SK-N-MC (cell line): Measurements from ENCODE around the gene TXN2.

Experiments used
- DNase-seq: peaks from one replicate; pipeline ENCODE4 v3.0.0-alpha.2; 2011; ENCODE audit warnings: low read depth, low spot score
- H3K27ac ChIP-seq: fragments of 200-600 bp; sonication (generic); 2 replicates; pipeline ENCODE4 v1.5.1; 2016; ENCODE audit warnings: mixed run types
- H3K36me3 ChIP-seq: fragments of 200-600 bp; sonication (generic); 2 replicates; pipeline ENCODE4 v1.6.1; 2017; ENCODE audit warnings: antibody characterized with exemption, low read length, mixed read lengths; ENCODE audit not compliant: insufficient read depth
- H3K4me3 ChIP-seq: fragments of 200-600 bp; sonication (generic); 2 replicates; pipeline ENCODE4 v1.5.1; 2016
- H3K9ac ChIP-seq: fragments of 200-600 bp; sonication (generic); 2 replicates; pipeline ENCODE4 v1.8.0; 2017; ENCODE audit warnings: mixed run types, mixed read lengths; ENCODE audit not compliant: insufficient read length
- H3K9me3 ChIP-seq: fragments of 200-600 bp; sonication (generic); 2 replicates; pipeline ENCODE4 v1.6.1; 2017; ENCODE audit warnings: low read depth, mild to moderate bottlenecking, antibody characterized with exemption, low read length, moderate library complexity, mixed read lengths
- EZH2 ChIP-seq: fragments of 200-600 bp; sonication (generic); IDR thresholded peaks from one replicate; pipeline ENCODE4 v1.6.1; 2017; ENCODE audit warnings: antibody characterized with exemption
- FOXP2 ChIP-seq: optimal IDR thresholded peaks from 2 replicates; pipeline ENCODE3; 2011; ENCODE audit warnings: mild to moderate bottlenecking, moderate library complexity; ENCODE audit not compliant: insufficient read depth; ENCODE audit errors: extremely low read length, control extremely low read depth
- POLR2AphosphoS5 ChIP-seq: IDR thresholded peaks from 2 replicates; pipeline ENCODE4 v1.6.1; 2012; ENCODE audit warnings: mild to moderate bottlenecking, low read depth, low read length, borderline replicate concordance

TXN2 gene

DNA sequence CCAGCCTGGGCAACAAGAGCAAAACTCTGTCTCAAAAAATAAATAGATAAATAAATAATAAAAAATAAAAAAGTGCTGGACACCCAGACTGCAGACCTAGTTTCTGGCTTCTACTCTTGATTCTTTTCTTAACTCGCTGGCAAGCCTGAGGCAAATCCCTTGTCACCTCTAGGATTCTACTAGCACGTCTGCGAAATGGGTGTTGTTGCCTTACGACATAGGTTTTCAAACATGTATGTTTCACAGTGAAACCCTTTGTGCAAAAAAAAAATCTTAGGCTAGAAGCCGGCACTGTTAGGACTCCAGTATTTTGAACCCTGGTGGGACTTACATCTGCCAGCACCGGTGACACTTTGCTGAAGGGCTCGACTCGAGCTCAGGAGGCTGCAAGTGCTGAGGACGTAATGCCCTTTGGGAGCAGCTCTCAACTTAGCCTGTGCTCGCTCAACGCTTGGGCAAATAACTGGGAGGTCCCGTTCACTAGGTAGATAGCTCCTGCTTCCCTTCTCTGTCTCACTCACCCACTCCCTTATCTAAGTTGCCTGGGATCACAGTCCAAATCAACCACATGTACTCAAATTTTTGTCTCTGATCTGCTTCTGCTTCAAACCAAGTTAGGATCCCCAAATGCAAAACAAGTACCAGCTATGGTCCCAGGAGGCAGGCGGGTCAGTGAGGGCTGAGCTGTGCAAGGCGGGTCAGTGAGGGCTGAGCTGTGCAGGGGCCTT lies 59.0 kb downstream of the TXN2 start:
- no peak for TF ChIP-seq POLR2AphosphoS5
- no peak for TF ChIP-seq FOXP2
- no peak for TF ChIP-seq EZH2
- H3K27ac ChIP-seq = no peak overlapping the region
- no peaks in the 10 kb centered on the region for H3K36me3 ChIP-seq
- H3K4me3 ChIP-seq = no peak overlapping the region
- no peaks in the 10 kb centered on the region for H3K9me3 ChIP-seq
- DNase-seq = no peak
- H3K9ac ChIP-seq = no peak overlapping the region

DNA sequence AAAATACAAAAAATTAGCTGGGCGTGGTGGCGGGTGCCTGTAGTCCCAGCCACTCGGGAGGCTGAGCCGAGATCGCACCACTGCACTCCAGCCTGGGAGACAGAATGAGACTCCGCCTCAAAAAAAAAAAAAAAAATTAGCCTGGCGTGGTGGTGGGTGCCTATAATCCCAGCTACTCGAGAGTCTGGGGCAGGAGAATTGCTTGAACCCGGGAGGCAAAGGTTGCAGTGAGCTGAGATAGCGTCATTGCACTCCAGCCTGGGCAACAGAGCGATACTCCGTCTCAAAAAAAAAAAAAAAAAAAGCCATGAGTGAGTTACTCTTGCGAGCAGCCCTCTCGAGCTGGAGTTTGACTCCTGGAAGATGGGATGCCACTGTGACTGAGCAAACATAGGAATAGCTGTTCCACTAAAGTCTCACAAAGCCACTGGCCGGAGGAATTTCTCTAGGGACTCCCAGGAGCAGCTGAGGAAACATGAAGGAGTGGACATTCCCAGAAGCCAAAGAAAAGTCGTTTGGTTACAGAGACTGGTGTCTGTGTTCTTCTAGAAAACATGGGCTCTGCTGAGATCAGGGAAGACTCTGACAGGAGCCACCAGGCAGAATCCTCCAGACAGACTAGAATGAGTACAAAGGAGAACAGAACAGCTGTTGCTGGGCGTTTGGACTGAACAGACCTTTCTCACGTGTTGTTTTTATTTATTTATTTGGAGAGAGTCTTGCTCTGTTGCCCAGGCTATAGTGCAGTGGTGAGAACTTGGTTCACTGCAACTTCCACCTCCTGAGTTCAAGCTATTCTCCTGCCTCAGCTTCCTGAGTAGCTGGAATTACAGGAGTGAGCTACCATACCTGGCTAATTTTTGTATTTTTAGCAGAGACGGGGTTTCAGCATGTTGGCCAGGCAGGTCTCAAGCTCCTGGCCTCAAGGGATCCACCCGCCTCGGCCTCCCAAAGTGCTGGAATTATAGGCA lies 61.2 kb downstream of the TXN2 start:
- H3K36me3 ChIP-seq = no peaks in the 10 kb centered on the region
- H3K27ac ChIP-seq = no peak overlapping the region
- no peak overlapping the region for H3K4me3 ChIP-seq
- no peak for TF ChIP-seq FOXP2
- TF ChIP-seq EZH2 = no peak
- no peak for TF ChIP-seq POLR2AphosphoS5
- no peak for DNase-seq
- H3K9ac ChIP-seq = no peak overlapping the region
- no peaks in the 10 kb centered on the region for H3K9me3 ChIP-seq

DNA sequence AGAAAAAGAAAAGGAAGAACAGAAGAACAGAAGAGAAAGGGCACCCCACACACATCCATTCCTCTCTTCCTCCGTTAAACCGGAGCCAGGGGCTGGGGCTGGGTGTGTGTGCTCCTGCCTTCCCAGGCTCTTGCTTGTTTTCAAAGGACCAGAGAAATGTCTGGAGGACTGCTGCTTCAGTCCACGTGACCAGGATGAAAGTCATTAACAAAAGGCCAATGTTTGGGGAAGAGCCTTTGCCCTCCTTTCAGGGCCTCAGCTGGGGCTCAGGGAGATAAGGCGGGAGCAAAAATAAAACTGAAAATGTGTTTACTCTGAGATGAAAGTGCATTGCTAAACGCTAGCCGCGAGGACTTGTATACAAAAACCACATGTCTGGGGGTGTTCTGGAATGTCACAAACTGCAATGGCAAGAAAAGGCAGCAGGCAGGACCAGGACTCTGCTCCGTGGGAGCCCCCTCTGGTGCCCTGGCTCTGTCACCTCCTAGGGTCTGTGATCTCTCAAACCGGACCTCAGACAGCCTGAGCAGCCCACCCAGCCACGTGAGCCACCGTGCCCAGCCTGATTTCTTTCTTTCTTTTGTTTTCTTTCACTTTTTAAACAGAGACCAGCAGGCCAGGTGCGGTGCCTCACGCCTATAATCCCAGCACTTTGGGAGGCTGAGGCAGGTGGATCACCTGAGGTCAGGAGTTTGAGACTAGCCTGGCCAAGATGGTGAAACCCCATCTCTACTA lies 62.1 kb downstream of the TXN2 start:
- no peaks in the 10 kb centered on the region for H3K36me3 ChIP-seq
- H3K4me3 ChIP-seq = no peak overlapping the region
- no peaks in the 10 kb centered on the region for H3K9me3 ChIP-seq
- no peak overlapping the region for H3K27ac ChIP-seq
- TF ChIP-seq FOXP2 (no peak), POLR2AphosphoS5 (no peak), EZH2 (no peak)
- no peak for DNase-seq
- H3K9ac ChIP-seq = no peak overlapping the region

DNA sequence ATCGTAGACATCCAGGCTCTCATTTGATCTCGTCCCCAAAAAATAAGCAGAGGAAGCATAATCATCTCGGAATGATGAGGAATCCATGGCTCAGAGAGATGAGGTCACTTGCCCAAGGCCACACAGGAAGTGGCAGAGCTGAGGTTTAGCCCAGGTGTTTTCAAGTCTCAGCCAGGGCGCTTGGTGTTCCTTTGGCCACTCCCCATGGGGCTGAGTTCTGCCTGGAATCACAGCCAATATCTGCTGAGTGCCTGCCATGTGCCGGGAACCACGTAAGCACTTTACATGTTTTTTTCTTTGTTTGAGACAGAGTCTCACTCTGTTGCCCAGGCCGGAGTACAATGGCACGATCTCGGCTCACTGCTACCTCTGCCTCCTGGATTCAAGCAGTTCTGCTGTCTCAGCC lies 64.2 kb downstream of the TXN2 start:
- Histone ChIP-seq H3K9me3 (no peaks in the 10 kb centered on the region), H3K9ac (no peak overlapping the region), H3K4me3 (no peak overlapping the region), H3K36me3 (no peaks in the 10 kb centered on the region), H3K27ac (no peak overlapping the region)
- DNase-seq = no peak
- TF ChIP-seq FOXP2 = no peak
- TF ChIP-seq EZH2 = no peak
- no peak for TF ChIP-seq POLR2AphosphoS5
